ENCODE data around the gene NBEAL2. TPM values are rescaled to one million over a fixed set of nuclear protein-coding genes. Genes with fewer than 3 reads are reported as not detected.

The NBEAL2 gene
- total RNA-seq, 1 experiment from 2014 or later: 80.0 TPM

DNA sequence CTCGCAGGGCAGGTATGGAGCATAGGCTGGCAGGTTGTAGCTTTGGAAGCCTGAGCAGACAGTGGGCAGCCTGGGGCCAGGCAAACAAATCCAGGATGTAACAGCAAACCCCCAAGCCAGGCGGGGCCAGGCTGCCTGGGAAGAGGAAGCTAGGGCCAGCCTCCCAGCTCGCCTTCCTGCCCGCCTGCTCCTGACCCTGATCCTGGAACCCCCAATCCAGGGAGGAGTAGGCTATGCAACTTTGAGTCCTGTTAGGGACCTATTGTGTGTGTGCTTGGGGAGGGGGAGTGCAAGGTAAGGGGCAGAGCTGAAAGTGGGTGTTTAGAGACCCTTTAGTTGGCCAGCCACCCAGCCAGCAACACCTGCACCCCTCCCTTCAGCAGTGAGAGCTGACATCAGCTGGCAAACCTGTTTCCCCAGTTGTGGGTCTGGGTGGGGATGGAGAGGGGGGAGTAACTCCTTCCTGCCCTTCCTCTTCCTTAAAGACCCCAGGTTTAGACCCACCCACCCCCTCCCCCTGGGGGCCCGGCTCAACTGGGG is 2.5 kb downstream of the NBEAL2 start (continued):
- TF ChIP-seq, protein P1, sequence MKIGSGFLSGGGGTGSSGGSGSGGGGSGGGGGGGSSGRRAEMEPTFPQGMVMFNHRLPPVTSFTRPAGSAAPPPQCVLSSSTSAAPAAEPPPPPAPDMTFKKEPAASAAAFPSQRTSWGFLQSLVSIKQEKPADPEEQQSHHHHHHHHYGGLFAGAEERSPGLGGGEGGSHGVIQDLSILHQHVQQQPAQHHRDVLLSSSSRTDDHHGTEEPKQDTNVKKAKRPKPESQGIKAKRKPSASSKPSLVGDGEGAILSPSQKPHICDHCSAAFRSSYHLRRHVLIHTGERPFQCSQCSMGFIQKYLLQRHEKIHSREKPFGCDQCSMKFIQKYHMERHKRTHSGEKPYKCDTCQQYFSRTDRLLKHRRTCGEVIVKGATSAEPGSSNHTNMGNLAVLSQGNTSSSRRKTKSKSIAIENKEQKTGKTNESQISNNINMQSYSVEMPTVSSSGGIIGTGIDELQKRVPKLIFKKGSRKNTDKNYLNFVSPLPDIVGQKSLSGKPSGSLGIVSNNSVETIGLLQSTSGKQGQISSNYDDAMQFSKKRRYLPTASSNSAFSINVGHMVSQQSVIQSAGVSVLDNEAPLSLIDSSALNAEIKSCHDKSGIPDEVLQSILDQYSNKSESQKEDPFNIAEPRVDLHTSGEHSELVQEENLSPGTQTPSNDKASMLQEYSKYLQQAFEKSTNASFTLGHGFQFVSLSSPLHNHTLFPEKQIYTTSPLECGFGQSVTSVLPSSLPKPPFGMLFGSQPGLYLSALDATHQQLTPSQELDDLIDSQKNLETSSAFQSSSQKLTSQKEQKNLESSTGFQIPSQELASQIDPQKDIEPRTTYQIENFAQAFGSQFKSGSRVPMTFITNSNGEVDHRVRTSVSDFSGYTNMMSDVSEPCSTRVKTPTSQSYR (CRISPR knock-in tag; IDR thresholded peaks at IDR 0.05): 0 out of 2 replicates have a peak, but pooled peaks have one; percentile 69
- no peak for TF ChIP-seq ZNF396 (CRISPR knock-in tag; IDR thresholded peaks at IDR 0.05; ENCODE audit: borderline replicate concordance)
- TF ChIP-seq, protein P2, sequence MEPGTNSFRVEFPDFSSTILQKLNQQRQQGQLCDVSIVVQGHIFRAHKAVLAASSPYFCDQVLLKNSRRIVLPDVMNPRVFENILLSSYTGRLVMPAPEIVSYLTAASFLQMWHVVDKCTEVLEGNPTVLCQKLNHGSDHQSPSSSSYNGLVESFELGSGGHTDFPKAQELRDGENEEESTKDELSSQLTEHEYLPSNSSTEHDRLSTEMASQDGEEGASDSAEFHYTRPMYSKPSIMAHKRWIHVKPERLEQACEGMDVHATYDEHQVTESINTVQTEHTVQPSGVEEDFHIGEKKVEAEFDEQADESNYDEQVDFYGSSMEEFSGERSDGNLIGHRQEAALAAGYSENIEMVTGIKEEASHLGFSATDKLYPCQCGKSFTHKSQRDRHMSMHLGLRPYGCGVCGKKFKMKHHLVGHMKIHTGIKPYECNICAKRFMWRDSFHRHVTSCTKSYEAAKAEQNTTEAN (CRISPR knock-in tag; IDR thresholded peaks at IDR 0.05): 0 out of 2 replicates have a peak, but pooled peaks have one; percentile 23
- TF ChIP-seq ZNF263 (CRISPR knock-in tag; IDR thresholded peaks at IDR 0.05; ENCODE audit: low read depth): 0 out of 2 replicates have a peak, but pooled peaks have one; percentile 0
- no peak for TF ChIP-seq RELA (CRISPR knock-in tag; IDR thresholded peaks at IDR 0.05; ENCODE audit: borderline replicate concordance)
- TF ChIP-seq MYBL2 (CRISPR knock-in tag; IDR thresholded peaks at IDR 0.05): no peak
- TF ChIP-seq CBFB (CRISPR knock-in tag; IDR thresholded peaks at IDR 0.05; ENCODE audit: low read depth): no peak
- TF ChIP-seq NFE2L1 (CRISPR knock-in tag; IDR thresholded peaks at IDR 0.05): no peak
- TF ChIP-seq JUN (CRISPR knock-in tag; IDR thresholded peaks at IDR 0.05): no peak

DNA sequence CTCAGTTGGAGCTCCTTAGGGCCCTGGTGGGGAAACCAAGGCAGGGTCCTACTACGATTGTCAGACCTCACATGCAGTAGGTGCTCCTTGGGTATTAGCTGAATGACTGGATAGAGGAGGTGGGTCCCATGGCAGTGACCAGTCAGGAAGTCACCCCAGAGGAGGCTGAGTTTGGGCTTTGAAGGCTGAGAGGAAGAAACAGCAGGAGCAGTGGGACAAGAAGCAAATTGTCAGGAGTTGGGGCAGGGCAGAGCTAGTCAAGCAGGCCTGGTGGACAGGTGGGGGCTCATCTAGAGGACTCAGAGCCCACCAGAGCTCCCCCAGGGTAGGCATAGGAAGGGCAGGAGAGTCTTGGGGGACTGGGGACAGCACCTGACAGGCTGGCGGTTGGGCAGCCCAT is 3.1 kb downstream of the NBEAL2 start:
- peaks cover 5% of the 10 kb centered on the region for H3K27me3 Mint-ChIP-seq (ENCODE audit: low read depth)
- ChIA-PET POLR2A (interaction anchor here (1.0 to 1.7 kb wide), 3 partner anchors 10 to 398 kb away, joined by 3 to 4 read pairs (median 3); partner anchors contain the start of gene PTPN23), CTCF (interaction anchor here (1.0 to 4.2 kb wide), 14 partner anchors 11 to 388 kb away, joined by 3 to 35 read pairs (median 4); partner anchors contain the start of gene SETD2)
- H3K36me3 Mint-ChIP-seq: no peaks in the 10 kb centered on the region
- H3K4me3 Mint-ChIP-seq: no peak overlapping the region; the same call in 1 of the 2 replicates
- no peak for DNase-seq (ENCODE audit: low spot score)
- H3K9me3 Mint-ChIP-seq: no peaks in the 10 kb centered on the region
- H3K4me1 Mint-ChIP-seq: peaks cover 39% of the 10 kb centered on the region
- ATAC-seq: no peak
- no peak overlapping the region for H3K27ac Mint-ChIP-seq
- TF ChIP-seq FOXP1 (CRISPR knock-in tag; IDR thresholded peaks at IDR 0.05; ENCODE audit: borderline replicate concordance) (no peak), SP1 (CRISPR knock-in tag; conservative IDR thresholded peaks at IDR 0.05) (no peak)
- TF ChIP-seq, protein P3, sequence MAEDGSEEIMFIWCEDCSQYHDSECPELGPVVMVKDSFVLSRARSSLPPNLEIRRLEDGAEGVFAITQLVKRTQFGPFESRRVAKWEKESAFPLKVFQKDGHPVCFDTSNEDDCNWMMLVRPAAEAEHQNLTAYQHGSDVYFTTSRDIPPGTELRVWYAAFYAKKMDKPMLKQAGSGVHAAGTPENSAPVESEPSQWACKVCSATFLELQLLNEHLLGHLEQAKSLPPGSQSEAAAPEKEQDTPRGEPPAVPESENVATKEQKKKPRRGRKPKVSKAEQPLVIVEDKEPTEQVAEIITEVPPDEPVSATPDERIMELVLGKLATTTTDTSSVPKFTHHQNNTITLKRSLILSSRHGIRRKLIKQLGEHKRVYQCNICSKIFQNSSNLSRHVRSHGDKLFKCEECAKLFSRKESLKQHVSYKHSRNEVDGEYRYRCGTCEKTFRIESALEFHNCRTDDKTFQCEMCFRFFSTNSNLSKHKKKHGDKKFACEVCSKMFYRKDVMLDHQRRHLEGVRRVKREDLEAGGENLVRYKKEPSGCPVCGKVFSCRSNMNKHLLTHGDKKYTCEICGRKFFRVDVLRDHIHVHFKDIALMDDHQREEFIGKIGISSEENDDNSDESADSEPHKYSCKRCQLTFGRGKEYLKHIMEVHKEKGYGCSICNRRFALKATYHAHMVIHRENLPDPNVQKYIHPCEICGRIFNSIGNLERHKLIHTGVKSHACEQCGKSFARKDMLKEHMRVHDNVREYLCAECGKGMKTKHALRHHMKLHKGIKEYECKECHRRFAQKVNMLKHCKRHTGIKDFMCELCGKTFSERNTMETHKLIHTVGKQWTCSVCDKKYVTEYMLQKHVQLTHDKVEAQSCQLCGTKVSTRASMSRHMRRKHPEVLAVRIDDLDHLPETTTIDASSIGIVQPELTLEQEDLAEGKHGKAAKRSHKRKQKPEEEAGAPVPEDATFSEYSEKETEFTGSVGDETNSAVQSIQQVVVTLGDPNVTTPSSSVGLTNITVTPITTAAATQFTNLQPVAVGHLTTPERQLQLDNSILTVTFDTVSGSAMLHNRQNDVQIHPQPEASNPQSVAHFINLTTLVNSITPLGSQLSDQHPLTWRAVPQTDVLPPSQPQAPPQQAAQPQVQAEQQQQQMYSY (CRISPR knock-in tag; IDR thresholded peaks at IDR 0.05): no peak

DNA sequence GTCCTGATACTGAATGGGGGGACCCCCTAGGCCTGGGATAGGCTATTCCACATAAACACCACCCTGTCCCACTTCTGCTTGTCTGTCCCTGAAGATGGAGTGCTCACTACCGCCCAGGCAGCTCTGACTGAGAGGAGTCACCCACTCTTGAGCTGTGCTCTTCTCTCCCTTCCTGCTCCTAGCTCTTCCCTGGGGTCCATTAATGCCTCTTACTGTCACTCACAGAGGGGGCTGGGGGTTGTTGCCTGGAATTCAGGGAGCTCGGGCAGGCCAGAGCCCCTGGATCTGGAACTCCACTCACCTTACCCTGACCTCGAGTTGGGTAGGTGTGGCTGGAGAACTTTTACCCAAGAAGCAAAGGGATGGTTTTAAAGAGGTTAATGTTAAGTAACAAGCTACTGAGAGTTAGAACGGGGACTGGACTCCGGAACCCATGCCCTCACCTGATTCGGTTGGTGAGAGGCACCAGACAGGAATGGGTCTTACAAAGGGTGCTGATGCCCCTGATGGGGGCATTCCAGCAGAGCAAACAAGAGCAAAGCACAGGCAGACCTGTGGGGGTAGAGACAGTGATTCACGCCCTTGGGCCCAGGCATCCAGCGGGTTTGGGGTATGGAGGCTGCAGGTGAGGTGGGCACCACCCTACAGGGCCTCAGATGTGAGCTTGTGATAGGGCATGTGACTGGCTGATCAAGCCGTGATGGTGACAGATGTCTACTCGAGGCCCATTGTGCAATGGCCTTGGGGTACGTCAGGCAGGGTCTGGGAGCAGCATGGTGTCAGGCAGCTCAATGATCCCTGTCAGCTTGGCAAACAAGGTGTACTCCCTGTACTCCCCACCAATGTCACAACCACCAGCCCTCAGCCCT is 5.4 kb downstream of the NBEAL2 start:
- Mint-ChIP-seq H3K27me3 (ENCODE audit: low read depth) (peaks cover 5% of the 10 kb centered on the region), H3K4me3 (no peak overlapping the region), H3K9me3 (no peaks in the 10 kb centered on the region), H3K4me1 (peaks cover 48% of the 10 kb centered on the region), H3K27ac (no peak overlapping the region), H3K36me3 (peaks cover 5% of the 10 kb centered on the region; the same call in 1 of the 2 replicates)
- ATAC-seq (no peak), DNase-seq (ENCODE audit: low spot score) (no peak)
- ChIA-PET CTCF (interaction anchor here (0.9 to 2.0 kb wide), 2 partner anchors 49 to 61 kb away, joined by 4 to 5 read pairs; no protein-coding TSS in a partner anchor), POLR2A (no interaction called here)
- no peak for TF ChIP-seq SP1 (CRISPR knock-in tag; conservative IDR thresholded peaks at IDR 0.05)
- no peak for TF ChIP-seq GTF2I (CRISPR knock-in tag; conservative IDR thresholded peaks at IDR 0.05)
- no peak for TF ChIP-seq ATF1 (CRISPR knock-in tag; IDR thresholded peaks at IDR 0.05)
- TF ChIP-seq EMX1 (CRISPR knock-in tag; IDR thresholded peaks at IDR 0.05): no peak
- TF ChIP-seq, protein P4, sequence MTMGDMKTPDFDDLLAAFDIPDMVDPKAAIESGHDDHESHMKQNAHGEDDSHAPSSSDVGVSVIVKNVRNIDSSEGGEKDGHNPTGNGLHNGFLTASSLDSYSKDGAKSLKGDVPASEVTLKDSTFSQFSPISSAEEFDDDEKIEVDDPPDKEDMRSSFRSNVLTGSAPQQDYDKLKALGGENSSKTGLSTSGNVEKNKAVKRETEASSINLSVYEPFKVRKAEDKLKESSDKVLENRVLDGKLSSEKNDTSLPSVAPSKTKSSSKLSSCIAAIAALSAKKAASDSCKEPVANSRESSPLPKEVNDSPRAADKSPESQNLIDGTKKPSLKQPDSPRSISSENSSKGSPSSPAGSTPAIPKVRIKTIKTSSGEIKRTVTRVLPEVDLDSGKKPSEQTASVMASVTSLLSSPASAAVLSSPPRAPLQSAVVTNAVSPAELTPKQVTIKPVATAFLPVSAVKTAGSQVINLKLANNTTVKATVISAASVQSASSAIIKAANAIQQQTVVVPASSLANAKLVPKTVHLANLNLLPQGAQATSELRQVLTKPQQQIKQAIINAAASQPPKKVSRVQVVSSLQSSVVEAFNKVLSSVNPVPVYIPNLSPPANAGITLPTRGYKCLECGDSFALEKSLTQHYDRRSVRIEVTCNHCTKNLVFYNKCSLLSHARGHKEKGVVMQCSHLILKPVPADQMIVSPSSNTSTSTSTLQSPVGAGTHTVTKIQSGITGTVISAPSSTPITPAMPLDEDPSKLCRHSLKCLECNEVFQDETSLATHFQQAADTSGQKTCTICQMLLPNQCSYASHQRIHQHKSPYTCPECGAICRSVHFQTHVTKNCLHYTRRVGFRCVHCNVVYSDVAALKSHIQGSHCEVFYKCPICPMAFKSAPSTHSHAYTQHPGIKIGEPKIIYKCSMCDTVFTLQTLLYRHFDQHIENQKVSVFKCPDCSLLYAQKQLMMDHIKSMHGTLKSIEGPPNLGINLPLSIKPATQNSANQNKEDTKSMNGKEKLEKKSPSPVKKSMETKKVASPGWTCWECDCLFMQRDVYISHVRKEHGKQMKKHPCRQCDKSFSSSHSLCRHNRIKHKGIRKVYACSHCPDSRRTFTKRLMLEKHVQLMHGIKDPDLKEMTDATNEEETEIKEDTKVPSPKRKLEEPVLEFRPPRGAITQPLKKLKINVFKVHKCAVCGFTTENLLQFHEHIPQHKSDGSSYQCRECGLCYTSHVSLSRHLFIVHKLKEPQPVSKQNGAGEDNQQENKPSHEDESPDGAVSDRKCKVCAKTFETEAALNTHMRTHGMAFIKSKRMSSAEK (CRISPR knock-in tag; IDR thresholded peaks at IDR 0.05; ENCODE audit: borderline replicate concordance): no peak
- TF ChIP-seq JAZF1 (CRISPR knock-in tag; IDR thresholded peaks at IDR 0.05): no peak
- no peak for TF ChIP-seq TCF7 (CRISPR knock-in tag; IDR thresholded peaks at IDR 0.05; ENCODE audit: low read depth)
- no peak for TF ChIP-seq SMAD3 (CRISPR knock-in tag; IDR thresholded peaks at IDR 0.05; ENCODE audit: borderline replicate concordance)
- no peak for TF ChIP-seq KAT7 (CRISPR knock-in tag; IDR thresholded peaks at IDR 0.05; ENCODE audit: borderline replicate concordance)

All from WTC11 (cell line).